HCT116 (cell line): ENCODE data around the gene PCSK2. TPM values are rescaled to one million over a fixed set of nuclear protein-coding genes. Genes with fewer than 3 reads are reported as not detected.

Experiments
- ATAC-seq: fragments of 200-7000 bp; cut with Tn5 transposase; 2 replicates; pipeline ENCODE4 v1.9.1; 2020; ENCODE audit warnings: mild to moderate bottlenecking, moderate library complexity
- BruUV-seq: library from RNA; stranded (reverse); fragments of 400-500 nt; replicated peaks from 2 replicates; lab custom pipeline; 2021; lab: Mats Ljungman, UMichigan
- CTCF ChIA-PET: fragments of 300-600 bp; sonication (Branson Sonifier 250); formaldehyde crosslinking; loops from one replicate; lab custom pipeline; 2021; ENCODE audit warnings: antibody characterized with exemption; lab: Charles Lee
- POLR2A ChIA-PET: fragments of 300-600, 350-600 bp; sonication (Branson Sonifier 250); formaldehyde crosslinking; loops from one replicate; lab custom pipeline; 2021; ENCODE audit warnings: antibody characterized with exemption; lab: Charles Lee
- RAD21 ChIA-PET, 2 experiments: fragments of 300-600 bp; sonication (Branson Sonifier 250); formaldehyde crosslinking; loops; one replicate each; lab custom pipeline; 2023; ENCODE audit warnings: low total read pairs in 2 of 2; ENCODE audit not compliant: uncharacterized antibody in 2 of 2, unreplicated experiment in 2 of 2, low non-redundant PET in 1 of 2; lab: Charles Lee
- DNase-seq: peaks from one replicate; pipeline ENCODE4 v3.0.0-alpha.2; 2010; ENCODE audit warnings: low read depth, low spot score
- H2AFZ ChIP-seq: fragments of 200-600 bp; shearing (Covaris generic), sonication (generic); 2 replicates; pipeline ENCODE4 v1.6.1; 2017; ENCODE audit warnings: low read depth, mixed run types, mixed read lengths, antibody characterized with exemption, low read length; ENCODE audit not compliant: poor library complexity, severe bottlenecking
- H3K27ac ChIP-seq: 2 replicates; pipeline ENCODE4 v1.5.1; 2012; ENCODE audit warnings: low read depth, low read length
- H3K27me3 ChIP-seq: fragments of 200-600 bp; sonication (generic); 2 replicates; pipeline ENCODE4 v1.6.1; 2016; ENCODE audit warnings: mixed run types, low read length, mixed read lengths; ENCODE audit not compliant: insufficient read depth
- H3K36me3 ChIP-seq, 2 experiments: fragments of 200-500 bp in 1 of 2; fragments of 200-600 bp in 1 of 2; sonication (Bioruptor generic) in 1 of 2; sonication (generic) in 1 of 2; 2 replicates each; pipeline versions ENCODE4 v1.5.1 to v1.6.1; 2014 to 2016; ENCODE audit warnings: low read length in 2 of 2, inconsistent platforms in 1 of 2, mixed read lengths in 1 of 2, mixed run types in 1 of 2; ENCODE audit not compliant: insufficient read depth in 2 of 2, control insufficient read depth in 1 of 2
- H3K4me1 ChIP-seq, 2 experiments: fragments of 200-600 bp in 1 of 2; sonication (generic) in 1 of 2; 2 replicates each; pipeline versions ENCODE4 v1.5.1 to v1.6.1; 2012 to 2017; ENCODE audit warnings: low read length in 2 of 2, inconsistent platforms in 1 of 2, mild to moderate bottlenecking in 1 of 2, mixed read lengths in 1 of 2, mixed run types in 1 of 2, moderate library complexity in 1 of 2; ENCODE audit not compliant: insufficient read depth in 2 of 2, control insufficient read depth in 1 of 2
- H3K4me2 ChIP-seq: fragments of 200-600 bp; sonication (generic); 2 replicates; pipeline ENCODE4 v1.6.1; 2017; ENCODE audit warnings: mixed run types, low read length, mixed read lengths
- H3K4me3 ChIP-seq, 2 experiments: fragments of 200-600 bp in 1 of 2; sonication (generic) in 1 of 2; replicated peaks in 1 of 2; 2 replicates each; pipeline ENCODE4 v1.5.1; 2011 to 2016; ENCODE audit warnings: low read length in 2 of 2, control low read depth in 1 of 2, low read depth in 1 of 2, mild to moderate bottlenecking in 1 of 2, mixed read lengths in 1 of 2, mixed run types in 1 of 2
- H3K79me2 ChIP-seq: fragments of 200-600 bp; sonication (generic); 2 replicates; pipeline ENCODE4 v1.6.1; 2017; ENCODE audit warnings: mild to moderate bottlenecking, mixed run types, low read length, moderate library complexity, mixed read lengths; ENCODE audit not compliant: insufficient read depth
- H3K9ac ChIP-seq: fragments of 200-600 bp; sonication (generic); 2 replicates; pipeline ENCODE4 v1.6.1; 2016; ENCODE audit warnings: low read length, mixed read lengths
- H3K9me2 ChIP-seq: fragments of 200-600 bp; sonication (generic), shearing (Covaris generic); 2 replicates; pipeline ENCODE4 v1.6.1; 2017; ENCODE audit warnings: mixed run types, mild to moderate bottlenecking, moderate library complexity; ENCODE audit not compliant: insufficient read depth
- H3K9me3 ChIP-seq, 2 experiments: fragments of 200-500 bp in 1 of 2; fragments of 200-600 bp in 1 of 2; sonication (Bioruptor generic) in 1 of 2; sonication (generic) in 1 of 2; 2 replicates each; pipeline ENCODE4 v1.6.1; 2014 to 2017; ENCODE audit warnings: low read length in 2 of 2, mixed read lengths in 2 of 2, inconsistent platforms in 1 of 2, low read depth in 1 of 2, mild to moderate bottlenecking in 1 of 2, mixed run types in 1 of 2, moderate library complexity in 1 of 2; ENCODE audit not compliant: control insufficient read depth in 1 of 2, insufficient read depth in 1 of 2
- H4K20me1 ChIP-seq: fragments of 200-600 bp; sonication (generic), shearing (Covaris generic); 2 replicates; pipeline ENCODE4 v1.6.1; 2017; ENCODE audit warnings: mixed run types, mild to moderate bottlenecking, moderate library complexity; ENCODE audit not compliant: insufficient read depth
- CEBPB ChIP-seq: IDR thresholded peaks from 2 replicates; pipeline ENCODE4 v1.6.1; 2012; ENCODE audit warnings: low read depth
- EGR1 ChIP-seq: IDR thresholded peaks from 2 replicates; pipeline ENCODE4 v1.6.1; 2012; ENCODE audit warnings: low read depth
- ELF1 ChIP-seq: IDR thresholded peaks from 2 replicates; pipeline ENCODE4 v1.6.1; 2012; ENCODE audit warnings: low read depth, borderline replicate concordance
- FOSL1 ChIP-seq: IDR thresholded peaks from 2 replicates; pipeline ENCODE4 v1.6.1; 2012; ENCODE audit warnings: low read depth
- JUND ChIP-seq: IDR thresholded peaks from 2 replicates; pipeline ENCODE4 v1.6.1; 2012
- YY1 ChIP-seq: IDR thresholded peaks from 2 replicates; pipeline ENCODE4 v1.6.1; 2011; ENCODE audit warnings: low read length, low read depth, moderate library complexity, mild to moderate bottlenecking; ENCODE audit not compliant: insufficient replicate concordance; ENCODE audit errors: extremely low read depth
- intact Hi-C: fragments of 100-400 bp; cut with micrococcal nuclease; formaldehyde crosslinking; loops from 2 replicates; pipeline ENCODE4 v1.10.0; 2022
- total RNA-seq: library from RNA; stranded (reverse); gene quantifications from one replicate; pipeline ENCODE4 v1.2.1, GENCODE V29; 2021; ENCODE audit not compliant: unreplicated experiment
- TF ChIP-seq, protein P1 (sequence below): IDR thresholded peaks from 2 replicates; pipeline ENCODE4 v1.6.1; 2011; ENCODE audit warnings: mild to moderate bottlenecking, low read length, moderate library complexity; ENCODE audit not compliant: insufficient replicate concordance; ENCODE audit errors: extremely low read depth

PCSK2 gene
- total RNA-seq, 1 experiment from 2014 or later, result not detected

DNA sequence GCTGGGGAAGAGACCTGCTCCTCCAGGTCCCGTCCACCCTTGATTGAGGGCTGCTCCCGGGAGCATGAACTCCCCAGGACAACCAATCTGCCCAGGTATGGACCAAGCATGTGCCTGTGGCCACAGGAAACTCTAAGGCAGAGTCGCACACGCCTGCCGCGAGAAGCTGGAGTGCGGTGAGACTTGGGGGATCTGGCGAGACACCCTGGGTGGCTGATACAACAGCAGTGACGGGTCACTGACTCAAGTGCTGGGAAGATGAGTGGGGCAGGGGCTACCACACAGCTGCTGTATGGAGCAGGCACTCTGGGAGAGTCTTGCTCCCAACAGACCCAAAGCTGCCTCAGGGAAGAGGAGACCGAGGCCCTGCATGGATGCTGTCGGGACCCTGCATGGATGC is 264.2 kb downstream of the PCSK2 start (continued):
- no peak for TF ChIP-seq YY1
- TF ChIP-seq FOSL1, result no peak
- TF ChIP-seq, protein P1, sequence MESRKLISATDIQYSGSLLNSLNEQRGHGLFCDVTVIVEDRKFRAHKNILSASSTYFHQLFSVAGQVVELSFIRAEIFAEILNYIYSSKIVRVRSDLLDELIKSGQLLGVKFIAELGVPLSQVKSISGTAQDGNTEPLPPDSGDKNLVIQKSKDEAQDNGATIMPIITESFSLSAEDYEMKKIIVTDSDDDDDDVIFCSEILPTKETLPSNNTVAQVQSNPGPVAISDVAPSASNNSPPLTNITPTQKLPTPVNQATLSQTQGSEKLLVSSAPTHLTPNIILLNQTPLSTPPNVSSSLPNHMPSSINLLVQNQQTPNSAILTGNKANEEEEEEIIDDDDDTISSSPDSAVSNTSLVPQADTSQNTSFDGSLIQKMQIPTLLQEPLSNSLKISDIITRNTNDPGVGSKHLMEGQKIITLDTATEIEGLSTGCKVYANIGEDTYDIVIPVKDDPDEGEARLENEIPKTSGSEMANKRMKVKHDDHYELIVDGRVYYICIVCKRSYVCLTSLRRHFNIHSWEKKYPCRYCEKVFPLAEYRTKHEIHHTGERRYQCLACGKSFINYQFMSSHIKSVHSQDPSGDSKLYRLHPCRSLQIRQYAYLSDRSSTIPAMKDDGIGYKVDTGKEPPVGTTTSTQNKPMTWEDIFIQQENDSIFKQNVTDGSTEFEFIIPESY, result no peak

DNA sequence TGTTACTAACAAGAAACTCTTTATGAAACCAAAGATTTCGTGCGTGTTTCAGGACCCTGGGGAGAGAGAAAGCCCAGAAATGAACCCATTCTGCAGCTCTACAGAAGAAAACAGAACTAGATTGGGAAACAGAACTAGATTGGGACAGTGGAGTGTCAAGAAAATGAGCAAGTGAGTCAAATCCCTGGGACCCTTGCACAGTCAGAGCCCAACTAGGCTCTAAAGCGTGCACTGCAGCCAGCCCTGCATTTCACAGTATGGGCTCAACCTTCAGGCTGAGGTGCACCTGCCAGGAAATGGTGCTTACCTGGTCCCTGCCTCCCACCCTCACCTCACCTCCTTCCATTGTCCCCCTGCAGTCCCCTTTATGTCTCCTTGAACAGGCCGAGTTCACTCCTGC is 264.6 kb downstream of the PCSK2 start:
- no peaks in the 10 kb centered on the region for H3K4me1 ChIP-seq
- TF ChIP-seq CEBPB, result no peak
- no peak for TF ChIP-seq JUND
- TF ChIP-seq EGR1, result no peak
- TF ChIP-seq ELF1, result no peak
- TF ChIP-seq, protein P1, result no peak
- no peak overlapping the region for H3K4me2 ChIP-seq
- ChIA-PET CTCF (no interaction called here), RAD21 (interaction anchor here in 1 of 2 experiments (0.5 kb wide), 1 partner anchor 72 kb away, joined by 4 read pairs; no protein-coding TSS in a partner anchor), POLR2A (no interaction called here)
- H3K4me3 ChIP-seq, result no peak overlapping the region
- no peaks in the 10 kb centered on the region for H4K20me1 ChIP-seq
- DNase-seq (no peak), ATAC-seq (no peak)
- no peaks in the 10 kb centered on the region for H3K9me3 ChIP-seq
- H3K9me2 ChIP-seq, result no peaks in the 10 kb centered on the region
- intact Hi-C loops, result no loop called here
- H3K27ac ChIP-seq, result no peak overlapping the region
- H3K27me3 ChIP-seq, result no peaks in the 10 kb centered on the region; the same call in 1 of the 2 replicates
- BruUV-seq, result no TSS peak
- H3K9ac ChIP-seq, result no peak overlapping the region
- H2AFZ ChIP-seq, result no peak overlapping the region
- no peaks in the 10 kb centered on the region; a peak in 1 of 4 replicates for H3K36me3 ChIP-seq
- H3K79me2 ChIP-seq, result no peaks in the 10 kb centered on the region
